Esophagus squamous epithelium (tissue), 5 donors: ENCODE measurements around the gene NECAB2. TPM values are rescaled to one million over a fixed set of nuclear protein-coding genes. Genes with fewer than 3 reads are reported as not detected.

Experiments used
- DNase-seq: peaks from one replicate; lab custom pipeline; 2025; lab: John Stamatoyannopoulos, UW
- H3K27ac ChIP-seq, 4 donors: fragments of 200-600 bp; sonication (generic); one replicate each; pipeline ENCODE4 v1.5.1; 2016 to 2019; ENCODE audit warnings: mild to moderate bottlenecking in 1 of 4
- H3K27me3 ChIP-seq, 4 donors: fragments of 200-600 bp; sonication (generic); 1 replicate in 3 of 4; 2 replicates in 1 of 4; pipeline versions ENCODE4 v1.5.1 to v1.6.0; 2017 to 2021; ENCODE audit warnings: antibody characterized with exemption in 1 of 4
- H3K36me3 ChIP-seq, 3 donors: fragments of 200-600 bp; sonication (generic); one replicate each; pipeline ENCODE4 v1.5.1; 2016 to 2019
- H3K4me1 ChIP-seq, 3 donors: fragments of 200-600 bp; sonication (generic); one replicate each; pipeline ENCODE4 v1.5.1; 2017 to 2019
- H3K4me3 ChIP-seq, 4 donors: fragments of 200-600 bp; sonication (generic); 1 replicate in 3 of 4; 2 replicates in 1 of 4; pipeline ENCODE4 v1.5.1; 2016 to 2019; ENCODE audit warnings: mild to moderate bottlenecking in 2 of 4, moderate library complexity in 1 of 4
- H3K9me3 ChIP-seq, 3 donors: fragments of 200-600 bp; sonication (generic); one replicate each; pipeline ENCODE4 v1.5.1; 2016 to 2019
- POLR2A ChIP-seq, 4 donors: fragments of 450-650 bp; IDR thresholded peaks; one replicate each; pipeline ENCODE4 v1.6.1; 2017; ENCODE audit warnings: antibody characterized with exemption in 4 of 4, mild to moderate bottlenecking in 4 of 4, moderate library complexity in 3 of 4
- WGBS, 2 donors: methylation state at CpG; one replicate each; pipeline ENCODE4 v1.1.5; 2018; 5-methylcytosine and 5-hydroxymethylcytosine counted together
- intact Hi-C: fragments of 100-400 bp; cut with DNase I; formaldehyde crosslinking; loops from one replicate; pipeline ENCODE4 v1.15.0; 2022
- total RNA-seq, 4 donors: library from RNA; depleted of rRNA; stranded (reverse); fragments of >200 nt; gene quantifications; one replicate each; pipeline ENCODE4 v1.1.0, GENCODE V29; 2016
- TF ChIP-seq, protein P1 (sequence below), 6 experiments: fragments of 450-650 bp in 4 of 6; fragments of 200-600 bp in 2 of 6; sonication (generic) in 2 of 6; IDR thresholded peaks; one replicate each; pipeline ENCODE4 v1.5.1; 2016 to 2019; ENCODE audit warnings: antibody characterized with exemption in 6 of 6, mild to moderate bottlenecking in 4 of 6, moderate library complexity in 4 of 6
- donor health status: DM: yes; HTN: yes; CAD: no.

NECAB2 gene
- total RNA-seq, 4 donors from 2014 or later: not detected

DNA sequence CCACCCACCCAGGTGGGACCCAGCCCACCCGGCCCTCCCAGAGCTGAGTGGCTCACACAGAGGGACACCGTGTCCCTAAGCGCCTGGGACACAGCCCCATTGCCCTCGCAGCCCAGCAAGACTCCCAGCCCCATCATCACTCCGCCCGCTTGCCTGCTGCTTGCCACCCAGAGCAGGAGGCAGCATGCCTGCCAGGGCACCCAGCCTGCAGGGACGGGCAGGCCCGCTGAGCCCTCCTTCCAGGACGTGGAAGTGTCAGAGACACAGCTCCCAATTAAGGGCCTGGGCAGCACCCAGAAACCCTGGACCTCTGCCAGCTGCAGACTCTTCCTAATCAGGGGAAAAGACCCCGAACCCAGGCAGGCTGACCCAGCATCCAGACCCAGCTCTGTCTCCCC lies 32.2 kb upstream of the NECAB2 start:
- intact Hi-C loops: no loop called here
- no peak for TF ChIP-seq POLR2A (IDR thresholded peaks at IDR 0.05)
- TF ChIP-seq, protein P1, sequence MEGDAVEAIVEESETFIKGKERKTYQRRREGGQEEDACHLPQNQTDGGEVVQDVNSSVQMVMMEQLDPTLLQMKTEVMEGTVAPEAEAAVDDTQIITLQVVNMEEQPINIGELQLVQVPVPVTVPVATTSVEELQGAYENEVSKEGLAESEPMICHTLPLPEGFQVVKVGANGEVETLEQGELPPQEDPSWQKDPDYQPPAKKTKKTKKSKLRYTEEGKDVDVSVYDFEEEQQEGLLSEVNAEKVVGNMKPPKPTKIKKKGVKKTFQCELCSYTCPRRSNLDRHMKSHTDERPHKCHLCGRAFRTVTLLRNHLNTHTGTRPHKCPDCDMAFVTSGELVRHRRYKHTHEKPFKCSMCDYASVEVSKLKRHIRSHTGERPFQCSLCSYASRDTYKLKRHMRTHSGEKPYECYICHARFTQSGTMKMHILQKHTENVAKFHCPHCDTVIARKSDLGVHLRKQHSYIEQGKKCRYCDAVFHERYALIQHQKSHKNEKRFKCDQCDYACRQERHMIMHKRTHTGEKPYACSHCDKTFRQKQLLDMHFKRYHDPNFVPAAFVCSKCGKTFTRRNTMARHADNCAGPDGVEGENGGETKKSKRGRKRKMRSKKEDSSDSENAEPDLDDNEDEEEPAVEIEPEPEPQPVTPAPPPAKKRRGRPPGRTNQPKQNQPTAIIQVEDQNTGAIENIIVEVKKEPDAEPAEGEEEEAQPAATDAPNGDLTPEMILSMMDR (IDR thresholded peaks at IDR 0.05): no peak
- H3K9me3 ChIP-seq: no peaks in the 10 kb centered on the region
- peaks cover 0 to 17% (median 13%) of the 10 kb centered on the region in 3 donors for H3K4me1 ChIP-seq
- peaks cover 0 to 22% (median 0%) of the 10 kb centered on the region in 4 donors for H3K27me3 ChIP-seq
- no peak overlapping the region for H3K27ac ChIP-seq
- no CpG with 5 or more reads among the region's 10 CpGs for WGBS, 2 donors
- DNase-seq: no peak
- no peaks in the 10 kb centered on the region for H3K36me3 ChIP-seq
- H3K4me3 ChIP-seq: peak overlapping the region in 1 of 4 donors; percentile 28

DNA sequence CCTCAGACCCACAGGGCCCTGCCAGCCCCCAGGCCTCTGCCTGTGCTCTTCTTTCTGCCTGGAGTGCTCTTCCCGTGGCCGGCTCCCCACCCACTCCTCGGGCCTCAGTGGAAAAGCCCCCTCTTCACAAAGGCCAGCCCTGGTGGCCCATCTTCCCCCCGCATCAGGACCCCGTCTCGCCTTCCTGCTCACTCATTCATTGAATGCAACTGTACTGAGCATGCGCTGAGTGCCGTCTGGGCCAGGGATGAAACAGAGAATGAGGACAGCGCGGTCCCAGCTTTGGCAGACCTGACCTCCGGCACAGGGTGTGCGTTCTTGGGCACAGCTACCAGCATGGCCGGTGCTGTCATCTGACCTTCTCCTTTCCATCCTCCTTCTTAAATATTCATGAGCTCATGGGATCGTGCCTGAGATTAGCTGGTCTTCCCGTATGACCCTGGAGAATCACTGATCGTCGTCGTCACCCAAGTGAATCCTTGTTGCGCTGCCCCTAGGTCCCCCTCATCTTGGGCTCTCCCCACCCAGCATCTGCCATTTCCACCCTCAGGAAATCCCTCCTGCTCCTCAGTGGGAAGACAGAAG lies 31.4 kb upstream of the NECAB2 start:
- Histone ChIP-seq H3K9me3 (no peaks in the 10 kb centered on the region), H3K27ac (no peak overlapping the region), H3K4me3 (no peak overlapping the region), H3K4me1 (peaks cover 0 to 17% (median 13%) of the 10 kb centered on the region in 3 donors), H3K27me3 (peaks cover 0 to 22% (median 0%) of the 10 kb centered on the region in 4 donors), H3K36me3 (no peaks in the 10 kb centered on the region)
- 87 to 92% methylated on average over 10 to 13 of the region's 19 CpGs for WGBS, 2 donors
- DNase-seq: no peak
- intact Hi-C loops: no loop called here
- TF ChIP-seq, protein P1 (IDR thresholded peaks at IDR 0.05): no peak
- no peak for TF ChIP-seq POLR2A (IDR thresholded peaks at IDR 0.05)

DNA sequence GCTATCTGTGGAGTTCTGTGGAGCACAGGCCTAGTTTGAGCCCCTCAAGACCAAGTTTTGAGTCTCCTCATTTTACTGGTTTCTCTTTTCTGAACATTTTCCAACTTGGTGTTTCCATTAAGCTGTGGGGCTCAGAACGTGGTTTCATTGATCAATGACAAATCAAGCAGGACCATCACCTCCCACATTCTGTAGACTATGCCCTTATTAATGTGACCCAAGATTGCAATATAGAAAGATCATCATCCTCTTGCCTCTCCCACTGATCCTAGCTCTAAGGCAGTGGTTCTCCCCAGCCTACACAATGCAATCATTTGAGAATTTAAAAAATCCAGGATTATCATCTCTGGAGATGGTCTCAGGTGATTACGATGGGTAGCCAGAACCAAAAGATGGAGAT lies 30.8 kb upstream of the NECAB2 start:
- 85% methylated on average over 2 of the region's 2 CpGs for WGBS, 2 donors
- TF ChIP-seq, protein P1 (IDR thresholded peaks at IDR 0.05): no peak
- TF ChIP-seq POLR2A (IDR thresholded peaks at IDR 0.05): no peak
- Histone ChIP-seq H3K27me3 (peaks cover 0 to 22% (median 0%) of the 10 kb centered on the region in 4 donors), H3K4me1 (peaks cover 0 to 17% (median 13%) of the 10 kb centered on the region in 3 donors), H3K36me3 (no peaks in the 10 kb centered on the region), H3K27ac (no peak overlapping the region), H3K4me3 (no peak overlapping the region), H3K9me3 (no peaks in the 10 kb centered on the region)
- DNase-seq: no peak
- intact Hi-C loops: no loop called here

DNA sequence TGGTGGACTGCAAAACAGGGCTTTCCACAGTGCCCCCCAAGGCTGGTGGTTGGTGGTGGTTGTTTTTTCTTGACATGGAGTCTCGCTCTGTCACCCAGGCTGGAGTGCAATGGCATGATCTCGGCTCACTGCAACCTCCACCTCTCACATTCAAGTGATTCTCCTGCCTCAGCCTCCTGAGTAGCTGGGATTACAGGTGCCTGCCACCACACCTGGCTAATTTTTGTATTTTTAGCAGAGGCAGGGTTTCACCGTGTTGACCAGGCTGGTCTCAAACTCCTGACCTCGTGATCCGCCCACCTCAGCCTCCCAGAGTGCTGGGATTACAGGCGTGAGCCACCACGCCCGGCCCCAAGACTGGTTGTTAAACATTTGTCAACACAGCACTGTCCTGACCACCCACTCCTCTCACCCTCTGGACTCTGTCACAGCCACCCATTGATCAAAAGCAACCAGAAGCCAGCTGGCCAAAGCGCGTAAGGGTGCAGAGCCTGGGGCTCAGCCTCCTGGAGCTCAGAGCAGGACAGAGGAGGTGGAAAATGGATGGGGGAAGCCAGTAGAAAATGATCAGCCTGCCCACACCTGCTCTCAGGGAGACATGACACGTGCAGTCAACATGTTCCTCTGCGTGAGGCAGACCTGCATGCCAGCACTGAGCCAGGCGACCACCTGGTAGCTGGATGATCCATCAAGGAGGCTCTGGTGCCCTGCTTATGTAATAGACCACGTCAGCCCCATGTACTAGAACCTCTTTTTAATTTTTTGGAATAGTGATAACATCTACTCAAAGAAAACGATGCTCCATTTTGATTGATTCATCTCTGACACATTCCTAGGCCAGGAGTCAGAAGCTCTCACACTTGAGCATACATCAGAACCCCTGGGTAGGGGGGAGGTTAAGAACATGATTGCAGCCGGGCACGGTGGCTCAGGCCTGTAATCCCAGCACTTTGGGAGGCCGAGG lies 29.8 kb upstream of the NECAB2 start:
- 71 to 76% methylated on average over 13 to 18 of the region's 18 CpGs for WGBS, 2 donors
- H3K27ac ChIP-seq: no peak overlapping the region
- DNase-seq: no peak

More for the DNA sequence above, 29.8 kb upstream of the NECAB2 start:
- H3K36me3 ChIP-seq: no peaks in the 10 kb centered on the region
- H3K27me3 ChIP-seq: peaks cover 0 to 21% (median 0%) of the 10 kb centered on the region in 4 donors
- intact Hi-C loops: no loop called here
- H3K9me3 ChIP-seq: no peaks in the 10 kb centered on the region
- H3K4me1 ChIP-seq: peaks cover 0 to 17% (median 13%) of the 10 kb centered on the region in 3 donors
- H3K4me3 ChIP-seq: no peak overlapping the region
- TF ChIP-seq, protein P1 (IDR thresholded peaks at IDR 0.05): no peak
- no peak for TF ChIP-seq POLR2A (IDR thresholded peaks at IDR 0.05)
